Neural crest cell (in vitro differentiated cells): ENCODE results near the gene POGK. TPM values are rescaled to one million over a fixed set of nuclear protein-coding genes. Genes with fewer than 3 reads are reported as not detected.

Experiments
- DNase-seq: peaks from one replicate; pipeline ENCODE4 v3.0.0; 2021; ENCODE audit warnings: low read depth, mixed read lengths, low spot score
- H3K27ac Mint-ChIP-seq: one replicate; pipeline ENCODE4 v1.8.0; 2021; ENCODE audit warnings: mild to moderate bottlenecking, mixed read lengths; ENCODE audit not compliant: unreplicated experiment
- H3K27me3 Mint-ChIP-seq: 2 replicates; pipeline ENCODE4 v1.8.0; 2021; ENCODE audit warnings: low read depth, mild to moderate bottlenecking, mixed read lengths
- H3K36me3 Mint-ChIP-seq: 2 replicates; pipeline ENCODE4 v1.8.0; 2021; ENCODE audit warnings: low read depth, mild to moderate bottlenecking, mixed read lengths
- H3K4me1 Mint-ChIP-seq: 2 replicates; pipeline ENCODE4 v1.8.0; 2021; ENCODE audit warnings: mixed read lengths
- H3K4me3 Mint-ChIP-seq: one replicate; pipeline ENCODE4 v1.8.0; 2021; ENCODE audit warnings: mild to moderate bottlenecking, mixed read lengths
- H3K9me3 Mint-ChIP-seq: 2 replicates; pipeline ENCODE4 v1.8.0; 2021; ENCODE audit warnings: mixed read lengths
- total RNA-seq: library from RNA; stranded (reverse); gene quantifications from 2 replicates; pipeline ENCODE4 v1.2.1, GENCODE V29; 2021
- TF ChIP-seq, protein P1 (sequence below): fragments of 200-600 bp; sonication (generic); conservative IDR thresholded peaks from 2 replicates; pipeline ENCODE4 v1.5.0; 2021; ENCODE audit warnings: antibody characterized with exemption, mild to moderate bottlenecking

POGK gene
- total RNA-seq, 1 donor from 2014 or later: 60.0 TPM

DNA sequence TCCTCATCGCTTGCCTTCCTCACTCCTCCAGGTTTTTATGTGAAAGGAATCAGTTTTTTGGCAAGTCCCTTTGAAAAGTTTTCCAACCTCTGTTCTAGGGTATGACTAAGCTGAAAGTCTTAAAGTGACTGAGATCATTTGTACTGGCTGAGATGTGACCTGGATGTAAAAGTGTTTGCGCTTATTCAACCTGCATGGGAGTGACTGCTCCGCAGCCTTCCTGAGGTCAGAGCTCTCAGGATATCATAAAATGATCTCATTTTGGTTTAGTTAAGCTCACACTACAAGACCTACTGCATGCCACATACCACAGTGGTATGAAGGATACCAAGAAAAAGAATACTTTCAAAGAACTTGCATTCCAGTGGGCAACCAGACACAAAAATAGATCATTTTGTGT, 66.6 kb downstream of the POGK start:
- TF ChIP-seq, protein P1, sequence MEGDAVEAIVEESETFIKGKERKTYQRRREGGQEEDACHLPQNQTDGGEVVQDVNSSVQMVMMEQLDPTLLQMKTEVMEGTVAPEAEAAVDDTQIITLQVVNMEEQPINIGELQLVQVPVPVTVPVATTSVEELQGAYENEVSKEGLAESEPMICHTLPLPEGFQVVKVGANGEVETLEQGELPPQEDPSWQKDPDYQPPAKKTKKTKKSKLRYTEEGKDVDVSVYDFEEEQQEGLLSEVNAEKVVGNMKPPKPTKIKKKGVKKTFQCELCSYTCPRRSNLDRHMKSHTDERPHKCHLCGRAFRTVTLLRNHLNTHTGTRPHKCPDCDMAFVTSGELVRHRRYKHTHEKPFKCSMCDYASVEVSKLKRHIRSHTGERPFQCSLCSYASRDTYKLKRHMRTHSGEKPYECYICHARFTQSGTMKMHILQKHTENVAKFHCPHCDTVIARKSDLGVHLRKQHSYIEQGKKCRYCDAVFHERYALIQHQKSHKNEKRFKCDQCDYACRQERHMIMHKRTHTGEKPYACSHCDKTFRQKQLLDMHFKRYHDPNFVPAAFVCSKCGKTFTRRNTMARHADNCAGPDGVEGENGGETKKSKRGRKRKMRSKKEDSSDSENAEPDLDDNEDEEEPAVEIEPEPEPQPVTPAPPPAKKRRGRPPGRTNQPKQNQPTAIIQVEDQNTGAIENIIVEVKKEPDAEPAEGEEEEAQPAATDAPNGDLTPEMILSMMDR: no peak
- H3K4me3 Mint-ChIP-seq: no peak overlapping the region
- peaks cover 2% of the 10 kb centered on the region for H3K9me3 Mint-ChIP-seq
- no peak for DNase-seq
- no peaks in the 10 kb centered on the region for H3K27me3 Mint-ChIP-seq
- peak overlapping the region; percentile 4 for H3K27ac Mint-ChIP-seq
- no peaks in the 10 kb centered on the region for H3K4me1 Mint-ChIP-seq
- H3K36me3 Mint-ChIP-seq: peaks cover 2% of the 10 kb centered on the region

Other genes with a start within 250 kb of the POGK start
- gene TADA1, start 36.8 kb downstream of the POGK start, total RNA-seq: 24.1 and 25.6 TPM in 2 replicates
- gene ILDR2, start 136.1 kb downstream of the POGK start, total RNA-seq: 27.4 and 30.3 TPM in 2 replicates
- 0.20 and 0.21 TPM in 2 replicates for gene MAEL, start 149.8 kb downstream of the POGK start, total RNA-seq